ENCODE results near the gene SRC.

Gene SRC

DNA sequence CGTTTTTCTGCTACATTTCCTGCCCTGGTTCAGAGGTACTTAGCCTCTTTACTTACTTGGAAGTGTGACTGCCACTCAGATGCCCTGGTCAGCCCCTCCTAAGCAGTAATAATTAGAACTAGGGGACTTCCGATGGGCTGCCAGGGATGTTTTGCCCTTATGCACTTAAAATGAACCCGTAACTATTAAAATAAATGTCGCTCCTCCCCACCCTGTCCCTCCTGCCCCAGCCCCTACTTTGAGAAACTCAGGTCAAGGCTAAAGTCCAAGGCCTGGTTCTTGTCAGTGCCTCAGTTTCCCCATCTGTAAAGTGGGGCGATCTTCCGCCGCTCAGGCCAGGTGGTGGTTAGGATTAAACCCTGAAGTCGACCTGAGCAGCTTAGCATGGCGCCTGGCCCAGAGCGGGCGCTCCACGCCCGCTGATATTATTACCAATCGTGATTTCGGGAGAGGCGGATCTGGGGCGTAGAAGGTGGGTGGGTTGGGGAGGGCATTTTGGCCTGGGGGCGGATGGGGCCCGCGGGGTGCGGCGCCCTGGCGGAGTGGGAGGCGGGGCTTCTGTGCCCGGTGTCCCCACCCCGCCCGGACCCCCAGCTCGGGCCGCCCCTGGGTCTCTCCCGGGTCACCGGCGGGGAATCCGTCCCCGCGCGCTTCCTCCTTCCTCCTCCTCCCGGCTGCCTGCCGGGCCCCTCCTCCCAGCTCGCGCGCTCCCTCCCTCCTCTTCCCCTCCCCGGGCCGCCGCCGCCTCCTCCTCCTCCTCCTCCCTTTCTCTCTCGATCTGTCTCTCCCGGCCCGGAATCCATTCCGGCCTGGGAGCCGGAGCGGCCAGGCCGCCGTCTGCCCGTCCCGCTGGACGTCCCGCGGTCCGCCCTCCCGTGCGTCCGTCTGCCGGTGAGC, at the start of gene SRC:
Gene SRC (plus strand): TSS at position 802 of the 897 bp plus-strand sequence. CDS start 38,014 bp downstream, outside the sequence.
- DNase-seq (ENCODE audit: low read depth): peak; percentile 87

DNA sequence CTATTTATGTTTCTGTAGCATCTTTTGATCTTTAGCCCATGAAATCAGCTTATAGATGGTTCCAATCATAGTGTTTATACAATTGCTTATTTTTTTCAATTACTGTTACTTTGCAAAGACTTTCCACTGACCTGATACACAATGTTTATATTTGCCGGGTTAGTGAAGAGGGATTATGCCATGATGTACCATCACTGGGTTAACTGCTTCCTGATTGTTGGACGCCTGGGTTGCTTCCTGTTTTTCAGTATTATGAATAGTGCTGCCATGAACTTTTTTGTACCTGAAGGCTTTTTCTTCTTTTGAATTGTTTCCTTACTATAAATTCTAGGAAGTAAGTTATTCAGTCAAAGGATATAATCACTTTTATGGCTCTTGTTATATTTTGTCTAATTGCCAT, 49.6 kb upstream of the SRC start:
- peak; percentile 32 for DNase-seq (ENCODE audit: low read depth)

DNA sequence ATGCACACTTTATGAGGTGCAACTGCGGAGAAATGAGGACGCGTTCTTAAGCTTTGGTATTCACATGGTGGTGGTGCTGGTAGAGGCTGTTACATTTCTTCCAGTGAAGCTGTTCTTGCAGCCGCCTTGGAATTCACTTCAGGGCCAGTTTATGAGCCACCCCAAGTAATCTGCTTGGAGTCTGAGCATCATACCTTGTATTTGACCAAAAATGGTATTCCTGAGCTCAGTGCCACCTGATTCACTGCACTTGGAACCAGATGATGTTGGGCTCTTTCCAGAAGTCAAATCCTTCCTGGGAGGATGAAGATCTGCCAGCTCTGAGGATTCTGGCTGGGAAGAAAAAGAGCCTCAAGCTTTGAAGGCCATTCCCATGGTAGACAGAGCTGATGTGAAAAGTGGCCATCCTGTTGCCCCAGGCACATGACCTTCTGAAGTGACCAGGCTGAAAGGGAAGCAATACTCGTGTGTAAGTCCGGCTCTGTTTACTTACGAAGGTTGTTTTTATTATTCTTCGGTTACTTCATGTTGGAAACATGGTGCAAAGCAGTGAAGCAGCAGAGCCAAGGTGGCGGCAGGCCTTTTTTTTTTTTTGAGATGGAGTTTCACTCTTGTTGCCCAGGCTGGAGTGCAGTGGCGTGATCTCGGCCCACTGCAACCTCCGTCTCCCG, 48.7 kb upstream of the SRC start:
- DNase-seq (ENCODE audit: low read depth): peak; percentile 99

DNA sequence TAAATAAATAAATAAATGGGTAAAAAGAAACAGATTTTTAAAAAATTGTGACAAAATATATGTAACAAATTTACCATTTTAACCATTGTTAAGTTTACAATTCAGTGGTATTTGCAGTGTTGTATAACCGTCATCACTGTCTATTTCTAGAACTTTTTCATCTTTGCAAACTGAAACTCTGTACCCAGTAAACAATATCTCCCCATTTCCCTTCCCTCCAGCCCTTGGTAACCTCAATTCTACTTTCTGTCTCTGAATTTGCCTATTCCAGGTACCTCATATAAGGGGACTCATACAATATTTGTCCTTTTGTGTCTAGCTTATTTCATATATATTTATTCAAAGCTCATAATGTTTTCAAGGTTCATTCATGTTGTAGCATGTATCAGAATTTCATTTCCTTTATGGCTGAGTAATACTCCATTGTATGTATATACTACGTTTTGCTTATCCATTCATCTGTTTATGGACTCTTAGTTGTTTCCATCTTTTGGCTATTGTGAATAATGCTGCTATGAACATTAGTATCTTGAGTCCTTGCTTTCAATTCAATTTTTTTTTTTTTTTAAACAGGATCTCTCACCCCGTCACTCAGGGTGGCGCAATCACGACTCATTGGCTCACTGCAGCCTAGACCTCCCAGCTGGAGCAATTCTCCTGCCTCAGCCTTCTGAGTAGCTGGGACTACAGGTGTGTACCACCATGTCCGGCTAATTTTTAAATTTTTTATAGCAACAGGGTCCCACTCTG, 47.6 kb upstream of the SRC start:
- peak; percentile 85 for DNase-seq (ENCODE audit: low read depth)

DNA sequence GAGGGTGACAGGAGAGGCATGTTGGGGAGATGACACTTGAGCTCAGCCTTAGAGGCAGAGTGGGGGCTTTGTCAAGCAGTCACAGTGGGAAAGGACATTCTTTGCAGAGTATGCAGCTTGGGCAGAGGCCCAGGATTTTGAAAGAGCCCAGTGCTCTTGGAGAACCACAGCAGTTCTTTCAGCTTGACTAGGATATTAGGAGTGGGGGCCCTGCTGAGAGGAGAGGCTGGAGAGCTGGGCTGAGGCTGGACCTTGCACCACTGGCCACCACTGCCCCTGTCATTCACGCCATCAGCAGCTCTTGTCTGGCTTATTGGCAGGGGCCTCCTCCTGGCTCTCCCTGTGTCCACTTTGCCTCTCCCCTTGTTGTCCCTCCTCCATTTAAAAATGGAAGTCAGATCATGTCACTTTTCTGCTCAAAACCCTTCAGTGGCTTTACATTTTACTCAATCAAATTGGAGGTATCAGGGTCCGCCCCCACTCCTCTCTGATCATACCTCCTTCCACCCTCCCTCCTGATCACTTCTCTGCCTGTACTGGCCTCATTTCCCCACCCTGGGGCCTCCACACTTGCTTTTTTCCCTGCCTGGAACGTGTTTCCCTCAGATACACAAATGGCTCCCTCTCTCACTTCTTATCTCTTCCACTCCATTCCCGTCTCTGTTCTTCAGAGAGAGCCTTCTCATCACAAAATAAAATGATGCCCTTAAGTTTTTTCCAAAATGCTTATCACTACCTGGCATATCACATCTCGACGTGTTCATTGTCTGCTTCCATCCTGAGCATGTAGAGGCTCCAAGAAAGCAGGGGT, 46.0 kb upstream of the SRC start:
- peak; percentile 89 for DNase-seq (ENCODE audit: low read depth)

DNA sequence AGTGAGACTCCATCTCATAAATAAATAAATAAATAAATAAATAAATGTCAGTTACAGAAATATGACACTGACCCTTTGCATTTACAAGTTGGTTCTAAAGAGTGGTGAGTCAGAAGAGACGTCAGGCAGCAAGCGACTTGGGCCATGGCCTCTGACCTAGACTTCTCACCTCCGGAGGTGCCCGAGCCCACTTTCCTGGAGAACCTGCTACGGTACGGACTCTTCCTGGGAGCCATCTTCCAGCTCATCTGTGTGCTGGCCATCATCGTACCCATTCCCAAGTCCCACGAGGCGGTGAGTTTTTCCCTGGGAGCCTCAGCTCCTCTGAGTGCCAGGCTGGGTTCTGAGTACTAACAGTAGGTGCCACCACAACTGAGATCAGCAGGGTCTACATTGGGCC, 44.8 kb upstream of the SRC start:
- no peak for DNase-seq (ENCODE audit: low read depth)

DNA sequence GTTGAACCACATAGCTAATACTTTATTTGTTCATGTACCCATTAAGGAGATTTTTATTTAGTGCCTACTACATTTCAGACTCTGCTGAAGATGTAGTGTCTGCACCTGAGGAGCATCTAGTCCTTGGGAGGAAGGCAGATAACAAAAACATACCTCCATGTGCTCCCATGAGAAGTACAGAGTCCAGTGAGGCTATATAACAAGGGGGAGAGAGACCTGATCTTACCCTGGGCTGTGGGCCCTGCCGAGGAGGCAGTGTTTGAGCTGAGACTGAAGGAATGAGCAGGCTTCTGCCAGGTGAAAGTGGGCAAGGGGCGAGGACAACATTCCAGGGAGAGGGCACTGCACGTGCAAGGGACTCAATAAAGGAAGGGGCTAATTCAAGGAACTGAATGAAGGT, 44.4 kb upstream of the SRC start:
- DNase-seq (ENCODE audit: low read depth): no peak

DNA sequence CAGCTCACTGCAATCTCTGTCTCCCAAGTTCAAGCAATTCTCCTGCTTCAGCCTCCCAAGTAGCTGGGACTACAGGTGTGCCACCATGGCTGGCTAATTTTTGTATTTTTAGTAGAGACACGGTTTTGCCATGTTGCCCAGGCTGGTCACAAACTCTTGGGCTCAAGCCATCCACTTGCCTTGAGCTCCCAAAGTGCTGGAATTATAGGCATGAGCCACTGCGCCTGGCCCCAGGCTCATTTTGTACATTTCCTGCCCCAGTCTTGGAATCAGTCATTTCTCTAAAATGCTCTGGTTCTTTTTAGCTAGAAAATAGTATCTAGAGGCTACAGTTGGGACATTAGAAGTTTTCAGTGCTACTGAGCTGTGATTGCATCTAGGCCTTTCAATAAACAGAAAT, 43.0 kb upstream of the SRC start:
- peak; percentile 46 for DNase-seq (ENCODE audit: low read depth)

DNA sequence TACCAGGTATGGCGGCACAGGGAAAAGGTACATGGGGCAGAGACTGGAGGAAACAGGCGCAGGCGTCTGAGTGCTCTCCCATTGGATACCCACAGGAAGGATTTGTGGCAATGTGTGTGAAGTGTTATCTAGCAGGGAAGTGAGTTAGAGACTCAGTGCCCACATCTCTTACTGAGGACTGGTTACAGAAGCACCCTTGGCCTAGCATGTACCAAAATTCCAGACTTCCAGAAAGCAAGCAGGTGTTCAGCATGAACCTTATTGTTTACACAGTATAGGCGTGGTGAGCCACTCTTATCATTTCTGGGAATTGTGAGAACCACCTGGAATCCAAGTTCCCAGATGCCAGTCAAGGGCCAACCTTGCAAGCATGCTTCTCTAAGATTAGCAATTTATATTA, 42.3 kb upstream of the SRC start:
- no peak for DNase-seq (ENCODE audit: low read depth)

DNA sequence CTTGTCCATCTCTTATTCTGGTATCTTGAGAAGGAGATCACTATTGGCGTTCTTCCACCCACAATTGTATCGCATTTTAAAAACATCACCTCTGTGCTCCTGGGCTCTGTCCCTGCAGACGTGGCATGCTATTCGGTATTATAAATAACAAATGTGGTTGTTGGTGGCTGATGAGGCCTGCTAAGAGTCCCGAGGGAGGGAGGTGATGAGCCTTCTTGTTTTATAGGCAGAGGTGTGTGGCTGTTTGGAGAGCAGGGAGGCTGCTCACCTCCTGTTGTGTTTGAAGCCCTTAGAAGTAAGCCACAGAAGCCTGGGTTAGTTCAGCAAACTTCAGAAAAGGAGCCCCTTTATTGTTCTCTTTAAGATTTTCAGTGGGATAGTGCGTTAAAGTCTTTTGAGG, 40.9 kb upstream of the SRC start:
- DNase-seq (ENCODE audit: low read depth): no peak

DNA sequence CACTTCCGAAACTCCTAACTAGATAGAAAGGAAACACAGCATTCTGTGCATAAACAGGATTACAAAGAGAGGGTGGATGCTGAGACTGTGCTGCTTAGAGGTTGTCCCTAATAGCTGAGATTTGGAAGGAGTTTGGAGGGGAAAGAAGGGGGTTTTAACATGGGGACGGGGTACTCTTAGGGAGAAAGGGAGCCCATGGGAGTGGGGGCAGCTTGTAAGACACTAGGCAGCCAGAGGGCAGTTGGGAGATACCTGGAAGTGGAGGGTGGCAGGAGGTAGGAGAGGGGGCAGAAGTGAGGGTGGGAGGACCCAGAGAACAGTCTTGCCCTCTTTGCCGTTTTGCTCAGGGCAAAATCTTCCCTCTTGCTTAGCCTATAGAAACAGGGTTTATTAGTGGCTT, 40.1 kb upstream of the SRC start:
- no peak for DNase-seq (ENCODE audit: low read depth)

DNA sequence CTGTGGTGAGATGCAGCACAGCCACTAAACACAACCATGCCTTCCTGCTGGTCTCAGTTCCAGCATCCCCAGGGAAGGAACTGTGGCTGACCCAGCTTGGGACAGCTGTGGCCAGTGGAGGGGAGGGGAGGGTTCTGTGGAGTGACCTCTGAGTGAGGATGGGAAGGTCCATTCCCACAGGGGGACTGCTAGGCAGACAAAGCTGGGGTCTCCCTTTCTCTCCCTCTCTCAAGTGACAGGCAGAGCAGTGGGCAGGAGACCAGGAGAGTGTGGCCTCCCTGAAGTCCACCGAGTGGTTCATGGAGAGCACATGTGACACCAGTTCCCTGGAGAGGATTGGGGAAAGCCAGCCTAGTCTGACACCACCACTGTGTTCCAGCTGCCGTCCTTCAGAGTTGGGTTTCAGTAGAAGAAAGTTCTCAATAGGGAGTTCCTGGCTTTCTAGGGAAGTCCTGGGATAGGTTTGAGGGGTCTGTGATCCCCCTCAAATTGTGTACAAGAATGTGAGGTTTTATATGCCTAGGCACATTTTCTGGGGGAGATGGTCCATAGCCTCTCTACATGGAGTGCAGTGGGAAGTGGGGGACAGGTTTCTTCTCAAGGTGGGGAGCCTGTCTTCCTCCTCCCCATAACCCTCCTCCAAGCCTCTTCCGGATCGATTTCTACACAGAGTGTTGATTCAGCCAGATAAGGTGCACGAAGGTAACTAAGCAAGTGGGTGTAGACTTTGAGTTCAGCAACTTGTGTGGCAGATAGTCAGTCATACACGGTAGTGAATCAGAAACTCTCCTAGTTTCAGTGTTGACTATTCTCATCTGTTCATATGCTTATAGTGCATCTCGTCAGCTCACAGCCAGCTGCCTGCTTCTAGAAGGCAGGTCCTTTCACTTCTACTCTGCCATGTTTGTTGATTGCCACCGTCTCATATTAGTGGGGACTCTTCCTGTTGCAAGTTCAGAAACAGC, 37.6 kb upstream of the SRC start:
- no peak for DNase-seq (ENCODE audit: low read depth)

DNA sequence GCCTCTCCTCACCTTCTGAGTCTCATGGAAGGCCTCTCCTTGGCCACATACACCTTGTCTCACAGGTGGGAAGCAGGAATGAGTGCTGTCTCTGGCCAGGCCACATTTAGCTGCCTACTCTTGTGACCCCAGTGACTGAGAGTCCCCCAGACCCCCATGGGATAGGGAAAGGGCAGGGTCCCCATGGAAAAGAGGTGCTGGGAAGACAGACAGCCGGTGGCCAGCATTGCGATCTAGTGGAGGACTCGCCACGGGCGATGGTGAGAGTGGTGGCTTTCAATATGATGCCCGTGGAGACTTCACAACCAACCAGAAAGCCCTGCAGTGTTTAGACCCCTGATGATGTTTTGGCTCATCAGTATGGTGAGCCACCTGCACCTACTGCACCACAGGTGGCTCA, 36.6 kb upstream of the SRC start:
- no peak for DNase-seq (ENCODE audit: low read depth)

DNA sequence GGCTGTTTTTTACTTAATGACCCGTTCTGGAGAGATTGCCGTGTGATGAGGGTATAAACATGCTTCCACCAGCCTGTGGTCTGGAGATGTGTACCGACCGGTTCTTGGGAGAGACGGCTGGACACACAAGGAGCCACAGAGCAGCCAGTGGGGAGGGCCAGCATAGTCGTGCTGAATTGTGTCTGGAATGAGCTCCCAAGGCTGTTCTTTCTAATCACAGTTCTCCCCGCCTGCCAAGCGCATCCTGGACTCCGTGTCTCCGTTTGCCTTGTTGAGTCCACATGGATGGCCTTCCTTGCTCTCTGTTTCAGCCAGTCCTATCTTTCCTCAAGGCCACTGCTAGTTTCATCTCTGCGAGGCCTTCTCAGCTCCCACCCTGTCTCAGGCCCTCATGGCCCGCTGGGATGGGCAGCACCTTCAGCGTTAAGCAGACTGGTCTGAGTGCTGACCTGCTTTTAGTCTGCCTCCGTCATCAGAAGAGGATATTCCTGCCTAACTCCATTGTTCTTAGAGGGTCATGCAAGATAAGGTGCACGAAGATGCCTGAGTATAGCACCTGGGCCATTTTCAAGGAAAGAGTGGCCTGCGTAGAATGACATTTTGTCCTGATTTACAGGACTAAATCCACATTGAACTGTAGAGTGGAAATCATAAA, 35.9 kb upstream of the SRC start:
- no peak for DNase-seq (ENCODE audit: low read depth)

DNA sequence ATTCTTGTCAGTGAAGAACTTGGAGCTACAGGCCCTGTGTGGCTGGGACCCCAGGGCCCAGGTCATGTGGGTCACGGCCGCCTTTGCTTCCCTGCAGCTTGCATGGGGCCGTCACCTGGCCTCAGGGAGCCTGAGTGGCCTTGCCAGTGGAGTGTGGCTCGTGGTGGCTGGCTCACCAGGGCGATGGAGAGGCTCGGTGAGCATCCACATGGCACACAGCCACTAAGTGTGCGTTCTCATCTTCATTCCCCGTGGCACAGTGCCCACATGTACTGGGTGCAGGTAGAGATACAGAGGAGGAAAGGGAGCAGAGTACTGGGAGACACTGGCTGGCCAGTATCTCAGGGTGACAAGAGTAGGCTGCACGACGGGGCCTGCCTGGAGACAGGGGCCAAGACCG, 35.0 kb upstream of the SRC start:
- no peak for DNase-seq (ENCODE audit: low read depth)

DNA sequence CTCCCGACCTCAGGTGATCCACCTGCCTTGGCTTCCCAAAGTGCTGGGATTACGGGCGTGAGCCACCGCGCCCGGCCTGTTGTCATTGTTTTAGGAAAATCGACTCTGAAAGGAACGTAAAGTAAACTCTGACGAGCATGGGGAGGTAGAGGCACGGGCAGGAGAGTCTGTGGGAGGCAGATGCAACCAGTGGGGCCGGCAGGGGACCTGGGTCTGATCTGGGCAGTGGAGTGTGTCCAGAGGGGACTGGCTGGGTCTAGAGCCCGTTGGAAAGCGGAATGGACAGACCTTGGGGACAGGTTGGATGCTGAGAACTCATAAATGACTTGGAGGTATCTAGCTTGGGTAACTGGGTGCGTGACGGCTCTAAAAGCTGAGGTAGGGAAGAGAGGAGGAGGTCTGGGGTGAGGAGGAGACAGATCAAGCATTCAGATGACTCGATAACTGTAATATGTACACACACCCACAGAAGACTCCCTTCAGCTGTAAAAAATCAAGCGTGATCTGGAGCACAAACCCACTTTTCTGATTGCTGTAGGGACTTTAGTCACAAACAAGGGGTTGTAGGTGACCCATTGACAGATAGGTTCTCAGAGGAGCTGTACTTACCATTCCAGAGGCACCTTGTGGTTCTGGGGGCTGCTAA, 34.1 kb upstream of the SRC start:
- DNase-seq (ENCODE audit: low read depth): peak; percentile 74

DNA sequence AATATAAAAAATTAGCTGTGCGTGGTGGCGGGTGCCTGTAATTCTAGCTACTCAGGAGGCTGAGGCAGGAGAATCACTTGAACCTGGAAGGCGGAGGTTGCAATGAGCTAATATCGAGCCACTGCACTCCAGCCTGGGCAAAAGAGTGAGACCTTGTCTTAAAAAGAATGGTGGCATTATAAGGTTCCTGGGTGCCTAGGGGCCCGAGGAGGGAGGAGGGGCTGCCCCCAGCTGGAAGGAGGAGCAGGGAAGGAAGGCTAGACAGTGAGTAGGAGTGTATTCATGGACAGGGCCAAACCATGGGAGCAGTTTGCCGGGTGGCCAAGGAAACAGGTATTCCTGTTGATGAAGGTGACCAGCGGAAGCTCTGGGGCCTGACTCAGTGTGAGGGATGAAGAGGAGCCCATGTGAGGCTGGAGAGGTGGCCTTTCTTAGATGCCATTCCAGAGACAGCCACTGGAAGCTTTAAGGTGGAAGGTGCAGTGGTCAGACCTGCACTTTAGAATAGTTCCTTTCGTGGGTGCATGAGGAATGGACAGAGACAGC, 32.3 kb upstream of the SRC start:
- no peak for DNase-seq (ENCODE audit: low read depth)

DNA sequence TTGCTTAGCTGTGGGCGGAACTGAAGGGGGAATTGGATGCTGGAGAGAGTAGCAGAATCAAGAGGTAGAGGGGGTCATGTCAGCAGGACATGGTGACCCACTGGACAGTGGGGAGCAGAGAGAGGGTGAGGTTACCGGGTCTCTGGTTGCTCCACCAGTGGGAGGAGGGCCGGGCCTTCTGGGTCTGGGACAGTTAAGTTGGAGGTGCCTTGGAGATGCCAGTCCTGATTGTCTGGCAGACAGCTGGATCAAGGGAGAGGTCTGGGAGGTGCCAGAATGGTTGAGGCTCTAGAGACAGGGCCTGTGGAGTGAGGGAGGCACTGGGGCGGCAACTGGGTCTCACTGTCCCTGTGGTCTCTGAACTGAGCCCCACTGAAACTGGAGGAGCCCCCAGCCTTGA, 31.8 kb upstream of the SRC start:
- DNase-seq (ENCODE audit: low read depth): no peak

DNA sequence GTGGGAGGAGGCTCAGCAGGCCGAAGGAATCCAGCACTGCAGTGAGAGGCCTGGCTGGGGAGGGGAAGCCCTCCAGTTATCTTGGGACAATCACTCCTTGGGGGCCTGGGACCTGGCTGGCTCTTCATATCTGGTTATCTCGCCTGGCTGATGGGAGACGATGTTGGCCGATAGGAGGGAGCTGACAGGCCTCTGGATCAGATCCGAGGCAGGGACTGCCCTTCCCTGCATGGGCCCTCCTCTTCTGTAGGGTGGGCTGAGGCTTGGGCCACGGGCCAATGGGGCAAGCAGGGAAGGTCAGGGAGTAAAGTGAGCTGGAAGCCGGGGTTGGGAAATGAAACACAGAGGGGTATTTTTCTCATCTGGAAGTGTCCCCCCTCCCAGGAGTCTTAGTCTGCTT, 31.3 kb upstream of the SRC start:
- DNase-seq (ENCODE audit: low read depth): no peak
